Measurements from ENCODE around the gene TFE3. TPM values are rescaled to one million over a fixed set of nuclear protein-coding genes. Genes with fewer than 3 reads are reported as not detected.

The TFE3 gene
- polyA plus RNA-seq, 2 donors, result 20.5 to 20.9 TPM

GRCh38 chrX:49071877-49072711 is 28.9 kb upstream of the TFE3 start:
- peaks cover 0 to 9% of the 10 kb centered on the region in 2 donors for H3K36me3 ChIP-seq (ENCODE audit: control insufficient read depth in 2 of 2, insufficient read depth in 2 of 2, low read length in 1 of 2)
- WGBS, 2 donors, result 28 to 49% methylated on average over 46 to 63 of the region's 63 CpGs
- peaks cover 0 to 5% of the 10 kb centered on the region in 2 donors for H3K4me1 ChIP-seq (ENCODE audit: control insufficient read depth in 2 of 2, insufficient read depth in 2 of 2, low read length in 1 of 2)
- no peaks in the 10 kb centered on the region for H3K9me3 ChIP-seq (ENCODE audit: control insufficient read depth in 2 of 2, insufficient read depth in 1 of 2, low read depth in 1 of 2, low read length in 1 of 2)
- peak overlapping the region; percentile 11 to 29 for H3K4me3 ChIP-seq (ENCODE audit: low read depth in 1 of 2, low read length in 2 of 2)
- no peaks in the 10 kb centered on the region for H3K27me3 ChIP-seq (ENCODE audit: control insufficient read depth in 1 of 2, insufficient read depth in 2 of 2, low read length in 2 of 2)
- H3K27ac ChIP-seq (ENCODE audit: low read depth in 2 of 2, low read length in 1 of 2), result peak overlapping the region; percentile 16 to 42

DNA sequence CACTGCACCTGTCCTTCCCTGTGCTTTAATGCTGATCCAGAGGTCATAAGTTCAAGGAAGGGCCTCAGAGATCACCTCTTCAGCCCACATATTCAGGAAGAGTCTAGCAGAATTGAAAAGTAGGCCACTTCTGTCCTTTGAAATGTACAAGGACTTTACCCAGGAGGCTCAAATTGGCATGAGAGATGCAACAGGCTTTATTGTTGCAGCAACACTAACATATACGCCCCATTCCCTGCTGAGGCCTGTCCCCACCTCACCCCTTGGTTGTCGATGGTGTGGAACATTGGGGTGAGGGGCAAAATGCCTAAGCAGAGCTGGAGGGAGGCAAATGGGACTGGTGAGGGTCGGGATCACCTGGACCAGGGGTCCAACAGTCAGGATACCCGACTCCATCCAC is 27.8 kb upstream of the TFE3 start:
- no peak overlapping the region for H3K4me3 ChIP-seq (ENCODE audit: low read depth in 1 of 2, low read length in 2 of 2)
- H3K9me3 ChIP-seq (ENCODE audit: control insufficient read depth in 2 of 2, insufficient read depth in 1 of 2, low read depth in 1 of 2, low read length in 1 of 2), result no peaks in the 10 kb centered on the region
- 66 to 90% methylated on average over 4 of the region's 4 CpGs for WGBS, 2 donors
- H3K36me3 ChIP-seq (ENCODE audit: control insufficient read depth in 2 of 2, insufficient read depth in 2 of 2, low read length in 1 of 2), result peaks cover 0 to 9% of the 10 kb centered on the region in 2 donors
- no peaks in the 10 kb centered on the region for H3K27me3 ChIP-seq (ENCODE audit: control insufficient read depth in 1 of 2, insufficient read depth in 2 of 2, low read length in 2 of 2)
- no peak overlapping the region for H3K27ac ChIP-seq (ENCODE audit: low read depth in 2 of 2, low read length in 1 of 2)
- H3K4me1 ChIP-seq (ENCODE audit: control insufficient read depth in 2 of 2, insufficient read depth in 2 of 2, low read length in 1 of 2), result peaks cover 0 to 5% of the 10 kb centered on the region in 2 donors

- 85 to 86% methylated on average over 11 of the region's 11 CpGs for WGBS, 2 donors
- peaks cover 0 to 11% of the 10 kb centered on the region in 2 donors for H3K36me3 ChIP-seq (ENCODE audit: control insufficient read depth in 2 of 2, insufficient read depth in 2 of 2, low read length in 1 of 2)
Measured at GRCh38 chrX:49069038-49069437, 25.9 kb upstream of the TFE3 start.

DNA sequence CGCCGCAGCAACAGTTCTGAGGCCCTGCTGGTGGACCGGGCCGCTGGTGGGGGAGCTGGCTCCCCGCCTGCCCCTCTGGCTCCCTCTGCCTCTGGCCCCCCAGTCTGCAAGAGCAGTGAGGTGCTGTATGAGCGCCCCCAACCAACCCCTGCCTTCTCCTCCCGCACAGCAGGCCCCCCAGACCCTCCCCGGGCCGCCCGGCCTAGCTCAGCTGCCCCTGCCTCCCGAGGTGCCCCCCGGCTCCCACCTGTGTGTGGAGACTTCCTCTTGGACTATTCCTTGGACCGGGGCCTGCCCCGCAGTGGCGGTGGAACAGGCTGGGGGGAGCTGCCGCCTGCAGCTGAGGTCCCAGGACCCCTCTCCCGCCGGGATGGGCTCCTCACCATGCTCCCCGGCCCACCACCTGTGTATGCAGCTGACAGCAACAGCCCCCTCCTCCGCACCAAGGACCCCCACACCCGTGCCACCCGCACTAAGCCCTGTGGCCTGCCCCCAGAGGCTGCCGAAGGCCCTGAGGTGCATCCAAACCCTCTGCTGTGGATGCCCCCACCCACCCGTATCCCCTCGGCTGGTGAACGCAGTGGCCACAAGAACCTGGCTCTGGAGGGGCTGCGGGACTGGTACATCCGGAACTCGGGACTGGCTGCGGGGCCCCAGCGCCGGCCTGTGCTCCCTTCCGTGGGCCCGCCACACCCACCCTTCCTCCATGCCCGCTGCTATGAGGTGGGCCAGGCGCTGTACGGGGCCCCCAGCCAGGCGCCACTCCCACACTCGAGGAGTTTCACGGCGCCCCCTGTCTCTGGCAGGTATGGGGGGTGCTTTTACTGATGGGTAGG is 24.3 kb upstream of the TFE3 start:
- 88 to 90% methylated on average over 34 to 41 of the region's 41 CpGs for WGBS, 2 donors
- Histone ChIP-seq H3K9me3 (ENCODE audit: control insufficient read depth in 2 of 2, insufficient read depth in 1 of 2, low read depth in 1 of 2, low read length in 1 of 2) (no peaks in the 10 kb centered on the region), H3K27me3 (ENCODE audit: control insufficient read depth in 1 of 2, insufficient read depth in 2 of 2, low read length in 2 of 2) (no peaks in the 10 kb centered on the region), H3K4me3 (ENCODE audit: low read depth in 1 of 2, low read length in 2 of 2) (no peak overlapping the region), H3K27ac (ENCODE audit: low read depth in 2 of 2, low read length in 1 of 2) (no peak overlapping the region), H3K36me3 (ENCODE audit: control insufficient read depth in 2 of 2, insufficient read depth in 2 of 2, low read length in 1 of 2) (peaks cover 0 to 17% of the 10 kb centered on the region in 2 donors), H3K4me1 (ENCODE audit: control insufficient read depth in 2 of 2, insufficient read depth in 2 of 2, low read length in 1 of 2) (peaks cover 0 to 2% of the 10 kb centered on the region in 2 donors)

More at GRCh38 chrX:49069038-49069437, 25.9 kb upstream of the TFE3 start:
- Histone ChIP-seq H3K27ac (ENCODE audit: low read depth in 2 of 2, low read length in 1 of 2) (no peak overlapping the region), H3K4me3 (ENCODE audit: low read depth in 1 of 2, low read length in 2 of 2) (no peak overlapping the region), H3K4me1 (ENCODE audit: control insufficient read depth in 2 of 2, insufficient read depth in 2 of 2, low read length in 1 of 2) (peaks cover 0 to 5% of the 10 kb centered on the region in 2 donors), H3K9me3 (ENCODE audit: control insufficient read depth in 2 of 2, insufficient read depth in 1 of 2, low read depth in 1 of 2, low read length in 1 of 2) (no peaks in the 10 kb centered on the region), H3K27me3 (ENCODE audit: control insufficient read depth in 1 of 2, insufficient read depth in 2 of 2, low read length in 2 of 2) (no peaks in the 10 kb centered on the region)

DNA sequence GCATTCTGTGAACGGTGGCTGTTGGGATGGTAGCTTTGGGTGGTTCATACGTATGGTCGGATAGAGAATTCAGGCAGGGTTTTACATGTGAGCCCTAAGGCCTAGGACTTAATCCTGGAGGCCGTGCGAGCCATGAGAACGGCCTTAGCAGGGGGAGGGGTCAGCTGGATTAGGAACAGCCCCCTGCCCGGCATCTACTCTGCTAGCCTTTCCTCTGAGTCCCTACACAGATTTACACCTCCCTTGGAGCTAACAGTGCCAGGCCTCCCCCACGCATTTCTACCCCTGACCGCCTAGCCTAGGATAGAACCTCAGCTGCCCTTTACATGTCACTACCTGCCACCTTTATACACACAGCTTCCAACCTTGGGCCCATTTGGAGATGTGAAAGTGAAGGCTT is 23.5 kb upstream of the TFE3 start:
- H3K27me3 ChIP-seq (ENCODE audit: control insufficient read depth in 1 of 2, insufficient read depth in 2 of 2, low read length in 2 of 2), result no peaks in the 10 kb centered on the region
- H3K36me3 ChIP-seq (ENCODE audit: control insufficient read depth in 2 of 2, insufficient read depth in 2 of 2, low read length in 1 of 2), result peaks cover 0 to 17% of the 10 kb centered on the region in 2 donors
- H3K27ac ChIP-seq (ENCODE audit: low read depth in 2 of 2, low read length in 1 of 2), result no peak overlapping the region
- H3K4me1 ChIP-seq (ENCODE audit: control insufficient read depth in 2 of 2, insufficient read depth in 2 of 2, low read length in 1 of 2), result no peaks in the 10 kb centered on the region
- no peaks in the 10 kb centered on the region for H3K9me3 ChIP-seq (ENCODE audit: control insufficient read depth in 2 of 2, insufficient read depth in 1 of 2, low read depth in 1 of 2, low read length in 1 of 2)
- no peak overlapping the region for H3K4me3 ChIP-seq (ENCODE audit: low read depth in 1 of 2, low read length in 2 of 2)
- 69 to 76% methylated on average over 9 of the region's 9 CpGs for WGBS, 2 donors

DNA sequence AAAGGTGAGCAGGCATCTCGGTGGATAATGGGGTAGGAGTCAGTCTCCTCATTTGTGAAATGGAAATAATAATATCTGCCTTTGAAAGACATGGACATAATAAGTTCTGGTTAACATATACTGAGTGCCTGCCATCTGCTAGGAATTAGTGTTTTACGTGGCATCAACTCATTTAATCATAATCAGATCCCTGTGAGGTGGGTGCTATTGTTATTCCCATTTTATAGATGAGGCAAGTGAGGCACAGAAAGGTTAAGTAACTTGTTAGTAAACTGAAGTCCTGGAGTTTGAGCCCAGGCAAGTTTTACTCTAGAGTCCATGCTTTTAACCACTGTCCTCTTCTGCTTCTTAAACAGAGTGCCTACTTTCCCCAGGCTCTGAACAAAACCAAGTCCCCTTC is 23.1 kb upstream of the TFE3 start:
- Histone ChIP-seq H3K27me3 (ENCODE audit: control insufficient read depth in 1 of 2, insufficient read depth in 2 of 2, low read length in 2 of 2) (no peaks in the 10 kb centered on the region), H3K36me3 (ENCODE audit: control insufficient read depth in 2 of 2, insufficient read depth in 2 of 2, low read length in 1 of 2) (peaks cover 0 to 17% of the 10 kb centered on the region in 2 donors), H3K27ac (ENCODE audit: low read depth in 2 of 2, low read length in 1 of 2) (no peak overlapping the region), H3K4me1 (ENCODE audit: control insufficient read depth in 2 of 2, insufficient read depth in 2 of 2, low read length in 1 of 2) (no peaks in the 10 kb centered on the region), H3K4me3 (ENCODE audit: low read depth in 1 of 2, low read length in 2 of 2) (no peak overlapping the region), H3K9me3 (ENCODE audit: control insufficient read depth in 2 of 2, insufficient read depth in 1 of 2, low read depth in 1 of 2, low read length in 1 of 2) (no peaks in the 10 kb centered on the region)
- WGBS, 2 donors, result 79 to 82% methylated on average over 2 of the region's 2 CpGs

DNA sequence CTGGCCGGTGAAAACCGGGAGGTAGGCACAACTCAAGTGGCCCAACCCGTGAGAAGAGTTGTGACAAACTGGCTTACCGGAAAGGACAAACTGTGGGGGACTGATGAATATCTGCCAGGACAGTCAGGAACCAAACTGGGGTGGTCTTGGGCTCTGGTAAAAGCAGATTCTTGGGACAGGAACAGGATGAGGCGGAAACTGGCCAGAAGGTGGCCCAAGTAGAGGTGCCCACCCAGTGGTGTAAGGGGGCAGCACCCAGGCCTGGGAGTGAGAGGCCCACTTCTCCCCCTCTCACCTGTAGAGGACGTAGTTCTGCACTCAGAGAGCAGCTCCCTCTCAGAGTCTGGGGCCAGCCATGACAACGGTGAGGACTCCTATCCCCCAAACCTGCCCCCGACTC is 21.6 kb upstream of the TFE3 start:
- H3K4me1 ChIP-seq (ENCODE audit: control insufficient read depth in 2 of 2, insufficient read depth in 2 of 2, low read length in 1 of 2), result no peaks in the 10 kb centered on the region
- H3K27ac ChIP-seq (ENCODE audit: low read depth in 2 of 2, low read length in 1 of 2), result no peak overlapping the region
- no peak overlapping the region for H3K4me3 ChIP-seq (ENCODE audit: low read depth in 1 of 2, low read length in 2 of 2)
- H3K9me3 ChIP-seq (ENCODE audit: control insufficient read depth in 2 of 2, insufficient read depth in 1 of 2, low read depth in 1 of 2, low read length in 1 of 2), result no peaks in the 10 kb centered on the region
- peaks cover 0 to 17% of the 10 kb centered on the region in 2 donors for H3K36me3 ChIP-seq (ENCODE audit: control insufficient read depth in 2 of 2, insufficient read depth in 2 of 2, low read length in 1 of 2)
- 84 to 85% methylated on average over 8 of the region's 8 CpGs for WGBS, 2 donors
- no peaks in the 10 kb centered on the region for H3K27me3 ChIP-seq (ENCODE audit: control insufficient read depth in 1 of 2, insufficient read depth in 2 of 2, low read length in 2 of 2)

DNA sequence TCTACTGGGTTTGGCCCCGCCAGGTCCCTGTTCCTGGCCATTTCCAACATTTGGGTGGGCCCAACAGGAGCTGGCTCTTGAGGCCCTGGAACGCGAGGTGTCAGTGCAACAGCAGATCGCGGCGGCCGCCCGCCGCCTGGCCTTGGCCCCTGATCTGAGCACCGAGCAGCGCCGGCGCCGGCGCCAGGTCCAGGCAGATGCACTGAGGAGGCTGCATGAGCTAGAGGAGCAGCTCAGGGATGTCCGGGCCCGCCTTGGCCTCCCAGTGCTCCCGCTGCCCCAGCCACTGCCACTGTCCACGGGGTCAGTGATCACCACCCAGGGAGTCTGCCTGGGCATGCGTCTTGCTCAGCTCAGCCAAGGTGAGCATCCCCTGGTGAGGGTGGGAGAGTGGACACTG is 21.1 kb upstream of the TFE3 start:
- peaks cover 0 to 17% of the 10 kb centered on the region in 2 donors for H3K36me3 ChIP-seq (ENCODE audit: control insufficient read depth in 2 of 2, insufficient read depth in 2 of 2, low read length in 1 of 2)
- no peaks in the 10 kb centered on the region for H3K27me3 ChIP-seq (ENCODE audit: control insufficient read depth in 1 of 2, insufficient read depth in 2 of 2, low read length in 2 of 2)
- H3K4me1 ChIP-seq (ENCODE audit: control insufficient read depth in 2 of 2, insufficient read depth in 2 of 2, low read length in 1 of 2), result no peaks in the 10 kb centered on the region
- H3K9me3 ChIP-seq (ENCODE audit: control insufficient read depth in 2 of 2, insufficient read depth in 1 of 2, low read depth in 1 of 2, low read length in 1 of 2), result no peaks in the 10 kb centered on the region
- H3K4me3 ChIP-seq (ENCODE audit: low read depth in 1 of 2, low read length in 2 of 2), result no peak overlapping the region
- H3K27ac ChIP-seq (ENCODE audit: low read depth in 2 of 2, low read length in 1 of 2), result no peak overlapping the region
- 90 to 92% methylated on average over 17 to 20 of the region's 20 CpGs for WGBS, 2 donors

DNA sequence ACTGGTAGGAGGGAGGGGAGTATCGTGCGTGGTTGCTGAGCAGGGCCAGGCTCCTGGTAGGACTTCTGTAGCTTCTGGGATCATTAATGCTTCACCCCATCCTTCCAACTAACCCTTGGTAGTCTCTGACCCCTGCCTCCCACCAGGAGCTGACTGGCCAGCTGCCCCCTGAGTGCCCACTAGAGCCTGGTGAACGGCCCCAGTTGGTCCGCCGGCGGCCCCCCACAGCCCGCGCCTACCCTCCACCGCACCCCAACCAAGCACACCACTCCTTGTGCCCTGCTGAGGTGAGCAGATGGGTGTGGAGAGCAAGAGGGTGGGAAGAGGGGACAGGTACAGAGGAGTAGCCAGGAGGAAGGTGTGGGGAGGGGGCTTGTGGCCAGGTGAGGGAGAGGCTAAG is 20.6 kb upstream of the TFE3 start:
- 95% methylated on average over 9 of the region's 9 CpGs for whole genome bisulfite sequencing, 2 donors
- Histone ChIP-seq H3K36me3 (ENCODE audit: control insufficient read depth in 2 of 2, insufficient read depth in 2 of 2, low read length in 1 of 2) (peaks cover 0 to 14% of the 10 kb centered on the region in 2 donors), H3K27me3 (ENCODE audit: control insufficient read depth in 1 of 2, insufficient read depth in 2 of 2, low read length in 2 of 2) (no peaks in the 10 kb centered on the region), H3K4me1 (ENCODE audit: control insufficient read depth in 2 of 2, insufficient read depth in 2 of 2, low read length in 1 of 2) (no peaks in the 10 kb centered on the region), H3K27ac (ENCODE audit: low read depth in 2 of 2, low read length in 1 of 2) (no peak overlapping the region), H3K9me3 (ENCODE audit: control insufficient read depth in 2 of 2, insufficient read depth in 1 of 2, low read depth in 1 of 2, low read length in 1 of 2) (no peaks in the 10 kb centered on the region), H3K4me3 (ENCODE audit: low read depth in 1 of 2, low read length in 2 of 2) (no peak overlapping the region)

All from esophagus (tissue), 2 donors.